SU-DHL-6 (cell line): Measurements from ENCODE around the gene EED.

Source experiments
- CTCF ChIP-seq: fragments of 200-600 bp; sonication (generic); IDR thresholded peaks from one replicate; pipeline ENCODE4 v1.5.1; 2017; ENCODE audit warnings: antibody characterized with exemption, mild to moderate bottlenecking, low read length, moderate library complexity; ENCODE audit not compliant: insufficient read depth, poor library complexity, severe bottlenecking
- EZH2phosphoT487 ChIP-seq: fragments of 200-600 bp; sonication (generic), shearing (Covaris generic); conservative IDR thresholded peaks from 2 replicates; pipeline ENCODE4 v1.6.1; 2018; ENCODE audit warnings: mild to moderate bottlenecking, antibody characterized with exemption, low read length, moderate library complexity, mixed read lengths

GRCh38 chr11:86199354-86199753 lies 45.2 kb upstream of the EED start:
- no peak for TF ChIP-seq CTCF
- no peak for TF ChIP-seq EZH2phosphoT487
